Measurements from ENCODE around the gene GDAP2. TPM values are rescaled to one million over a fixed set of nuclear protein-coding genes. Genes with fewer than 3 reads are reported as not detected.

GDAP2 gene
- total and polyA plus RNA-seq, 4 donors: 3.0 to 16.8 (median 9.1) TPM

- TF ChIP-seq REST (IDR thresholded peaks at IDR 0.05): no peak
- TF ChIP-seq MAX (IDR thresholded peaks at IDR 0.05): no peak
- no peak for TF ChIP-seq JUND (IDR thresholded peaks at IDR 0.05)
Observed at GRCh38 chr1:117814856-117815797, 114.3 kb downstream of the GDAP2 start (continued).

Other genes starting within 250 kb of the GDAP2 start
- 10 to 100 TPM in 1 of 2 donors, 1 to 10 TPM in 1; 4.4 to 24.5 TPM for gene WDR3, start 118 bp upstream of the GDAP2 start, total RNA-seq
- gene WDR3, start 118 bp upstream of the GDAP2 start, polyA plus RNA-seq: 10 to 100 TPM in 1 of 2 donors, 1 to 10 TPM in 1; 9.1 to 14.0 TPM